NCI-H1930 (cell line): ENCODE results near the gene ATXN7.

Experiments
- DNase-seq, 2 experiments: peaks; one replicate each; lab custom pipeline; 2025; lab: John Stamatoyannopoulos, UW

The ATXN7 gene

DNA sequence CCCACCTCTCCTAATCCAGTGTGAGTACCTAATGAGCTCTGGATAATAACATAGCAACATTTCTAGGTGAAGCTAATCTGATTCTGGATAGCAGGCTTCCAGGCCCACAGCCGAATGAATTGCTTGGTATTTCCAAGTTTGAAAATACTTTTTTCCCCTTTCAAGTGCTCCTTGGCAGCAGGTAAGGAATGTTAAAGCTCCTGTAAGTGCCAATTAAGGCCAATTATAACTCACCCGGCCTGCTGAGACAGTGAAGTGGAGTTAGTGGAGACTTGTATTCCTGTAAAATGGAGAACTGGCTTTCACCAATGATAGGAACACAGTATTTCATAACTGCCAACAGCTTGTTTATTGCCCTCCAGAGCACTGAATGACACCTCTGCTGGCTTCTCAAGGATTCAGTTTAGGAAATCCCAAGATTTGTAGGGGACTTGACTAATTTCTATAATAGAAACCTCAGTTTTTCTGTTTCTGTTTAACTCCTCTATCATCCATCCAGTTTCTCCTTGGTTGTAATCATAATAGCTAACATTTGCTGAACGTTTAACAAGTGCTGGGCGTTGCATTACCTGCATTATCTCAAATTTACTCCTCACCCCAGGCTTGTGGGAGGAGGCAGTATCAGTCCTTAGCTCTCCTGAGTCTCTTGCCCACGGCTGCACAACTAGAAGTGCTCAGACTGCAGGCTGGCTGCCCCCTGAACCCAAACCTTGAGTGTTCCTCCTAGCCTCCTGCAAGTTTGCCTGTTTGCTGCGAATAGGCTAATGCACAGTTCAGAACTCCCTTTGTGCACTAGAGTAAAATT lies 101.2 kb downstream of the ATXN7 start:
- DNase-seq, result no peak

DNA sequence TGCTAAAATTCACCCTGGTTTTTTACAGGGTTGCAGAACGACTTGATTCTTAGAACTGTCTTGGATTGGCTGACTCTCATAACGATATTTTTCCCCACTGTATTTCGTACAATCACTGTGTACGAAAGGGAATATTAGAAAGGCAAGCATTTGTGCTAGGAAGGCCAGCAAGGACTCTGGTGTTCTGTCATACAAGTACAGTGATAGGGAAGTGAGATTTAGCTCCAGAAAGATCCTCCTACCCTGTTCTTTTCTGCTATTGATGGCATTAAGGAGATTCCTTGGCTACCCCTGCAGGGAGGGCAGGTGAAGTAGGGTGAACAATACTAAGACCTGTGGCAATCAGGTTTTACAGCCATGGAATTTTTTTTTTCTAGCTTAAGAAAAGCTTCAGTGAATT lies 102.3 kb downstream of the ATXN7 start:
- DNase-seq, result no peak

DNA sequence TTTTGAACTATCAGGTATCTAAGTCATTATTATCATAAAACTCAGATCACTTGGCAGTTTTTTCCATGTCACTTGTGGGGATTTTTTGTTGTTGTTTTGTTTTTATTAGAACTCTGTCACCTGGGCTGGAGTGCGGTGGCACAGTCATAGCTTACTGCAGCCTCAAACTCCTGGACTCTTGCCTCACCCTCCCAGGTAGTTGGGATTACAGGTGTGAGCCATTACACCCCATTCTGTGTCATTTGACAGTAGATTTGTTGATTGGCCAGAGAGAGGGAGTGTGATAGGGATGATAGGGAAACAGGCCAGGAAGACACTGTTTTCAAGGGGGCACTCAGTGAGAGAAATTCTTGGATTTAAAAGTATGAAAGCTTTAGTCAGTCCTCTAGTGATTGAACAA lies 103.2 kb downstream of the ATXN7 start:
- DNase-seq, result no peak

DNA sequence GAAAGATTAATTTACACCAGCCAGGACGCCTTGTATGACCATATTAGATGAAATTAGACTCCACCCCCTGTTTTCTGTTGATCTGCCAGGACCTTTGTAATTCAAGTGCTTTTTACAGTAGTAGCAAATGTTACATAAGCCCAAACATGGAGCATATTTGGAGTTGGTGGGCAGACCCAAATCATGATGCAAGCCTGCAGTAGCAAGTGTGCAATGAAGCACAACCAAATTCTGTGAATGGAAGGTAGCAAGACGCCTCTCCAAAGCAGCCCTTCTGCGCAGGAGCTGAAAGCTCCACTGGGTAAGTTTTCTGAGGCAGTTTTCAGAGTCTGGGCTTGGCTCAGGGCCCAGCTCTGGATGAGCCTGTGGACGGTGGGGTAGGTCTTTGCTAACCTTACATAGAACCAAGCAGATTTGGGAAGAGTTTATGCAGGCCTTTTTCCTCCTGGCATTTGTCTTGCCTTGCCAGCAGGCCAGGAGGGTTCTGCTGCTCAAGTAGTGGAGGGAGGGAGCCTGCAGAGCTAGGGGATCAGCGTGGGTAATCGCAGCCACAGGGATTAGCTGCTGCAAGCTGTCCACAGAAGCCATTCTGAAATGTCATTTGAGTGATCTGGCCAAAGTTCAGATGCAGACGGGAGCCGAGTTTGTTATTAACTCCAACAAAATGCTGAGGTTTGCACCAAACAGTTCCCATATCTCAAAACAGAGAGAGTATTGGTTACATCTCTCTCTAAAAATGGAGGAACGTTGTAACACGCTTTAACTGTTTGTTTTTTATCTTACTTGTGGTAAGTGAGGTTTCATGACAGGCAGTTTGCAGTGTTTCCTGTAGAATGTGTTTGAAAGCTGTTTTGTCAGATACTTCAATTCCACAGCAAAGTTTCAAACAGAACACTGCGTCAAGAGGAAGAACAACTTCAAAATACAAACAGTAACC lies 104.3 kb downstream of the ATXN7 start:
- DNase-seq, result no peak

DNA sequence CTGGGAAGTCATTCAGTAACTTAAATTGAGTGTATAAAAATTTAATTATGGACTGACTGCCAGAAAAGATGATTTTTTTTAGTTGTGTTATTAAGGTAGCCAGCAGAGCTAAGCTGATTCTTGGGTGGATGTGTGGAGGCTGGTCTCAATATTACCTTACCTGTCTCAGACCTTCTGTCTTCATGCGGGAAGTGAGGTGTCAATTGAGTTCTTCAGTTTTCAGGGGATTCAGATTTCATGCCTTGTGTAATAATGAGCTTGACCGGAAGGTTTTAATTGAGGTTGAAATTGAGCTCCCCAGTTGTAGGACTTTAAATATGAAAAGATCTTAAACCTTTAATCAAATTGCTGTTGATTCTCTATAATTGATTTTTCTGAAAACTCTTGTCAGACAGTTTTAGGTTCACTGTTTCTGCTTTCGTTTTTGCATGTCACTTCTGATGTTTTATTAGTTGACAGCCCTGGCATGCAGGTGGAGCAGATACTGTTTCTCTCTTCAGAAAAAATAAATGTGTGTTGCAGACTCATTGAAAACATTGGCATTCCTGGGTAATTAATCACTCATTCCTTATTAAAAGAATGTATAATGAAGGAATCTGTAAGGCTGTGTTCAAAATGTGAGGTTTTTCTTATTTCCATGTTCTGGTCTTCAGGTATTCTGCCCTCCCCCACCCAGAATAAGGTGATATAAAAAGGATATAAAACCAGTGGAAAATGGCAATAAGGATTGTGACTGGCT lies 105.1 kb downstream of the ATXN7 start:
- DNase-seq, result no peak

DNA sequence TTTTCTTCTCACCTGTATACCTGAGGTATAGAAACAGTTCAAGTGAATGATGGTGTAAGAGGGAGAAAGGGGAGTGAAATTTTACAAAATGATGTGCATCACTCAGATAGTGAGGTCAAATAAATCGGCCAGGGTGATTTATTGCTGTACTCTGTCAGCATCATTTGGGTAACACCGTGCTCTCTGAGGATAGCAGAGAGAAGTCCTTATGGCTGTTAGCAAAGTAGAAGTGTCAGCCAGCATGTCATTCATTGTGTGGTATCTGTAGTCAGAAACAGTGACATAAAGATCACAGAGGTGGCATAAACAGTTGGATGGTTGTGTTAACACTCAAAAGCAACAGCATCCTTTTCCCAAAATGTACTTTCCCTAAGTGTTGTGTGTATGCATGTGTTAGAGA lies 106.2 kb downstream of the ATXN7 start:
- DNase-seq, result no peak

DNA sequence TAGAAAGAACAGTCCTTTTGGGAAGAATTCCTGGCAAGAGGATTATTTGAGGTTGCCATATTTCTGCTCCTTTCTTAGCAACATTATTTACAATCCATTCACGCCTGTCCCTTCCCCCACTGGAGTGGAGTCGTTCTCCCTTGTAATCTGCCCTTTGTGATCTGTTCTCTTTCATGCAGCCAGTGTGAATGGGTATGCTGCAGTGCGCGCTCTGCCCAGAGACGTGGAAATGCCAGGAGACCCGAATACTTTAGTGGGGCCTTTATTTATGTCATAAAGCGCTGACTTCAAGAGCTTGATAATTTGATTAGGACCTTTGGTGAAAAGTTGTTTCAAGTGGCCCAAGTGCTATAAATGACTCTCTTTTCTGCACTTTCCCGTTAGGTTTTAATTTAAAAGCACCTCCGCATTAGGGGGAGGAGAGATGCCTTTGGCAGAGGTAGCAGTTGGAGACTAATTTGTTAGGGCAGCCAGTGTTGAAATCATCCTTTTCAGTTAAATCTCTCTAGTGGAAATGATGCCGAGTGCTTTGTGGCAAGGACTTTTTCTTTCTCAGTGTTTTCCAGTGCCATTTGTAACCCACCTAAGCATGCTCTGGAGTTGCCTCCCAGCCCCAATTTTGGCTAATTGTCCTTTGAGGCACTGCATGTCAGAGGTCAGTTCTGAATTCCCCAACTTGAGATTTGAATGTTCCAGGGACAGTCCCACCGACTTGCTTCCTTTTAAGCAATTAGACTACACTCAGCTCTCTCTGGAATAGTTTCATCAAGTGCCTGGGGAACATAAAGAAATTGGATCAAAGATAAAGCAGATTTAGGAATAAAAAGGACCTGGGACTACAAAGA lies 107.2 kb downstream of the ATXN7 start:
- DNase-seq, result no peak

DNA sequence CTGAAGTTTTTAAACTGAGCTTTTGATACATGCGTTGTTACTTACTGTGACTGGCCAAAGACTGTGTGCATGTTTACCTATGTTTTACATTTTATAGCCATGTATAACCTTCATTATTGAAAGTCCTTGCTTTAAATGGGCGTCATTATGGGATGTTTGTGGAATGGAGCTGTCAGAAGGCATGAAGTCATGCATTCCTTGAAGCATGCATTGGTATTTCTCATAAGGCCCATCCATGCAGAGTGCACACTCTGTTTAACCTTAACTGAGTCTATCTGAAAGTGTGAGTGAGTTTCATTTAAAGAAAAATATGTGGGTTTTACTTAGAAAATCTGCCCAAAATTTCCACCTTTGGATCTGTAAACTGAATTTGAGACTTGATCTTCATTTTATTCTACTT lies 108.5 kb downstream of the ATXN7 start:
- DNase-seq, result no peak

DNA sequence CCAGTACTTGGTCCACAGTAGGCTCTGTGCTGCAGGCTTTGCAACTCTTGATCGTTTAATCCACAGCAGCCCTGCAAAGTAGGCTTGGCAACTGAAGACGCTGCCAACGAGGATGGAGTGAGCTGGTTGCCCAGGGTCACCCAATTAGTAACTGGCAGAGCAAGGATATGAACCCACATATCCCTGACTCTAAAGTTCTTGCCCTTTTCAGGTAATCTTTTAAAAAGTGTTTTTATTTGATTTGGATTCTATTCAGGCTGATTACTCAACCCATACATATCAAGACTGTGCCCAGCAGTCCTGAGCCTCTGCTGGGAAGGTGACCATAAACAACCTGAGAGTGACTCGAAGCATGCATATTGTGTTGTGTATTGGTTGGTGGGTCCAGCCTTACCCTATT lies 109.3 kb downstream of the ATXN7 start:
- DNase-seq, result no peak

DNA sequence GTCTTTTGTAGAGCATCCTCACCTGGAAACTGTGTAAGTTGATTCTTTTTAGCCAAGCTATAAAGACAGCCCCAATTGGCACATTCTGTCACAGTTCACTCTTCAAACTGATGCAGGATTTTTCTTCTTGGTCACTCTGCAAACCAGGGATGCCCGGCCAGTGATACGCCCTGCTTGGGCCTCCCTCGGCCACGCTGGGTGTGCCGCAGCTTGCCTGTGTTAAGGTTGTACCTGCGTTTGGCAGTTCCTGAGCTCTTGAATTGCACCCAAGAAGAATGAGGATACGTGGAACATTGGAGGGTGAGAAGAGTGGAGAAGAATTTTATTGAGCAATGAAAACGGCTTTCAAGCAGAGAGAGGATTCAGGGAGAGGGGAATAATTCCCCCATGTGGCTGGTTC lies 109.7 kb downstream of the ATXN7 start:
- DNase-seq, result no peak

DNA sequence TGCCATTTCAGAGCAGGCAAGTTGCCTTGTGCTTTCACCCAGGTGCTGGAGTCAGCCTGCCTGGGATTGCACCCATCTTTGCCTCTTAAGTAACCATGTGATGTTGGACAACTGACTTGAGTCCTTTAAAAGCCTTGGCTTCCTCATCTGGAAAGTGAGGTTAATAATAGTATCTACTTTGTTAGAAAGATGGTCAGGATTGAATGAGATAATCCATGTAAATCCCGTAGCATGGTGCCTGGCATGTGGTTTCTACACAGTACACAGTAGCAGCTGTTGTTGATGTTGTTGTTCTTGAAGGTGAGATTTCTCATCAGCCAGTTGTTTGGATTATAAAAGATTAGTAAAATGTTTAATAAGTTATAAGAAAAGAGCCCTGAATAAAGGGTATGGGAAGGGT lies 110.8 kb downstream of the ATXN7 start:
- no peak for DNase-seq

DNA sequence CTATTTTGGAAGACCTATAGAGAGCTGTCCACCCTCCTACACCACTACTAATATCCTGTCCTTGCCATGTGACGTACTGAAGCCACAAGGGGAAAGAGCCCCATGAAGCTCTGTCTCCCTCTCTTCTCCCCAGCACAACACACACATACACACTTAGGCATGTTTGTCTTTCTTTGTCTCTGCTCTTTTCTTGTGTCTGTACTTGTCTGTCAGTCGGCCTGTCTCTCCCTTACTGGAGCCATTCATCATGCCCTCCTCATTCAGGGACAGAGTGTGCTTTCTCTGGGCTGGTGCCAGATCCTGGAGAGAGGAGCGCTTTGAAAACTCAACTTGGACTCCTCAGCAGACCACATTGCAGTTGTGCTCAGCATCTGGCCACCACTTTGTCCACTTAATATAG lies 112.1 kb downstream of the ATXN7 start:
- no peak for DNase-seq

- no peak for DNase-seq
These were observed 112.6 kb downstream of the ATXN7 start for GRCh38 chr3:63976161-63976871.

GRCh38 chr3:63976872-63977200 lies 113.2 kb downstream of the ATXN7 start:
- DNase-seq, result no peak

DNA sequence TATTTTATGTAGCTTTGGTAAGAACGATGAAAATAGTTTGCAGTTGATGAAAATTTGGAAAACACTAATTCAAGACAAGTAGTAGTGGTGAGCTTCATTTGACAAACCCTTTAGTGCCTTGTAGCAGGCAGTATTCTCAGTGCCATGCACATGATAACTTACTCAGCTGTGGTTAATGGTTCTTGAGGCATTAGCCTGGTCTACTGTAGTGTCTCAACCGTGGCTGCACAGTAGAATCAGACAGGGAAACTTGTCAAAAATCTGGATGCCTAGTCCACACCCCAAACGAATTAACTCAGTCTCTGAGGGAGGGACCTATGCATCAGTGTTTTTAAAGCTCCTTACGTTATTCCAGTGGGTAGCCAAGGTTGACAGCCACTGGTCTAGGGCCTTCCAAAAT lies 114.2 kb downstream of the ATXN7 start:
- no peak for DNase-seq

DNA sequence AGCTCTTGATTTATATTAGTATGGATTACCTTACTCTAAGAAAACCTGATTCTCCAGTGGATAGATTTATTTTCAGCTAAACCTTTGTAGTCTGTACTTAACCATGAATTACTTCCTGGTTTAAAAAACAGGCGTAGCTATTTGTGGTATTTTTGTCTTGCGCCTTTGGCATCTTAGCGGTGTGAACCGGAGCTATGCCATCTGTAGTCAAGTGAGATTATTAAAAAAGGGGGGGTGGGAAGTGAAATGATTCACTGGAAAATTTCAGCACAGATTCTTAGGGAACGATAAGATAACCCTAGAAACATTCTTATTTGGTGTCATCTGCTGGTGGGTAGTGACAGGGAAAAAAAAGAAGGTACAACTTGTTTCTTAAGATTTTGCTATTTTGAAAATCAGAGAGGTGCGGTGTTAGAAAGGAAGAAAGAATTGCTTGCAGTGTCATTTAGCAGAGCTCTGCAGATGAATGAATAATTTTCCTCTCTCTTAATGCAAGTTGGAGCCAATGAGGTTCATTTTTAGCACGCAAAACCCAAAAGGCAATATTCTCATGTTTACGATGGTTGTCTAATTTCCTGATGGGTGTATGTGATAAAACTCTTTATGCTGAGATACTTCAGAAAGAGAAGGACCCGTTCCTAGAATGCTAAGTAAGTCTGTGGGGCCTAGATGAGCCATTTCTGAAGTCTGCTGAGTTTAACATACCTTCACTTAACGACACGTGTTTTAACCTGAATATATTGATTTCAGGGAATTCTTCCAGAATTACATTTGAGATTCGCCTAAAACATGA lies 115.6 kb downstream of the ATXN7 start:
- DNase-seq, result no peak

DNA sequence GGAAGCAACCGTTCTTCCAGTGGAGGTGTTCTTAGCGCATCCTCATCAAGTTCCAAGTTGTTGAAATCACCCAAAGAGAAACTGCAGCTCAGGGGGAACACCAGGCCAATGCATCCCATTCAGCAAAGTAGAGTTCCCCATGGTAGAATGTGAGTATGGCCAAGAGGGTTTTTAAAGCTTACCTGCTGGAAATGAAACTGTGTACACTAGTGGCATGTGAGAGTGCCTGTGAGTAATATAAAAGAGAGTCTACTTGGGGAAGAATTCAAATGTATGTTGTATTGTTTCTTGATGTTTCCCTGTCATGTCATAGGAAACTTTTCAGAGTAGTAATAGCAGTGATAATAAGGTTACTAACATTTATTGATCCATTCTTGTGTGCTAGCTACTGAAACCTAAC lies 116.4 kb downstream of the ATXN7 start:
- no peak for DNase-seq

- DNase-seq, result no peak
These were observed 117.3 kb downstream of the ATXN7 start for GRCh38 chr3:63980830-63981498.

- no peak for DNase-seq
These were observed 118.3 kb downstream of the ATXN7 start for GRCh38 chr3:63981980-63982379.

GRCh38 chr3:63984391-63984790 lies 120.7 kb downstream of the ATXN7 start:
- DNase-seq, result no peak
